ENCODE results near the gene TEX10.
"Not testable (repeated sequence)": the region's sequence is repeated elsewhere in the genome, so short reads cannot be mapped to it uniquely, and the experiment has no call there.

The TEX10 gene

DNA sequence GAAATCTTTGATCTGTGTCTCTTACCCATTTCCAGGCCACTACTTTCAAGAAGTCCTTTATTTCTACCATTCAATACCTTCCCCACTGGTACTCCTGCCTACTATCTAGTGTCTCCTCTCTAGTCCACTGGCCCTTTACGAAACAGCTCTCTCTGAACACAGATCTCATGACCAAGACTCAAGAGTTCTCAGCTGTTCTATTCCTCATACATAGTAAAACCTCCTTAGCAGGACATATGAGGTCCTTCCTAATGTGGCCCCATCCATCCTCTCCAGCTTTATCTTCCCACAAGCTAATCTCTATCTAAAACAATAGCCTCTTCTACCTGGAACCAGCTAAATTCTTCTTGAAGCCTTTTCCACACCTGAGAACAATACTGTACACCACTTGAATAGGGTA is 2.6 kb downstream of the TEX10 start:
- DNase-seq (ENCODE audit: low spot score), result no peak

DNA sequence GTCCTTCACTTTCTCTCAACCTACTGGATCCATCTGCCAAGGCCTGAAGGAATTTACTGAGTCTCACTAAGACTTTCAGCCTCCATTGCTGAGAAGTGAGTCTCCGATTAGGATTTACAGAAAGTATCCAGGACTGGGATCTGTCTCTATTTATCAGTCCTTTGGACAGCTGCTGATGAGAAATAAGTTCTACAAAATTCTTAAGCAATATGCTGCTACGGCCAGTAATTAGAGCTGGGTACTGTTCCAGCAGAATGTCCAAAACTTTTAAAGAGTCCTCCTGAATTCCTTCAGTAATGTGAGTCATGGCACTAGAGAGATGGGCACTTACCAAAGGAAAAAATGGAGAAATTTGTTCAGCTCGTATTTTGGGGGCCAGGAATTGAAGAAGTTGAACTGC is 5.9 kb downstream of the TEX10 start:
- DNase-seq (ENCODE audit: low spot score), result peak; percentile 76

DNA sequence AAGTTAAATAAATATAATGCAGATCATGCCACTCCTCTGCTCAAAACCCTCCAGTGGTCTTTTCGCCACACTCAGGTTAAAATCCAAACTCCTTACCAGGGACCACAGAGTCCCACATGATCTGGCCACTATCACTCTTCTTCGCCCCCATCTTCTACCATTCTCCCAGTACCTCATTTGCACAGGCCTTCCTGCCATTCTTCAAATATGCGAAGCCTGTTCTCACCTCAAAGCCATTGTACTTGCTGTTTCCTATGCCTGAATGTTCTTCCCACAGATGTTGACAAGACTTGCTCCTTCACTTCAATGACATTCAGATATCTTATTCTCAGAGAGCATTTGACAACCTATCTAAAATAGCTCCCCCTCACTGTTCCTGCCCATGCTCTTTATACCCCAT is 10.9 kb downstream of the TEX10 start:
- DNase-seq (ENCODE audit: low spot score), result no peak

DNA sequence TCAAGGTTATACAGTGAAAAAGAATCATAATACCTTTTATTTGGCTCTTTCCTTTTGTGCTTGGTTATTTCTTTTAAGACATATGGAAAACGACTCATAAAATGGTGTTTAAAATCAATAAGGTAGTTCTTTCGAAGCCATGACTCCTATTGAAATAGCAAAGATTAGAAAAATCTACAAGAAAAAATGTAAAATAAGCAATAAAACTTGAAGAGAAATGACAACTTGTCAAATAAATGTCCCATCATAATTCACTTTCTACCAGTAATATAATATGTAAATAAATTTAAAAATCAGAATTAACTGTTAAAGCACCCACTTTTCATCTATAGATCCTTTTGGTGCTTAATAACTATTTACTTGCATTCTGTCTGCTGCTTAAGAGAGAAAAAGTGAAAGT is 12.5 kb downstream of the TEX10 start:
- no peak for DNase-seq (ENCODE audit: low spot score)

DNA sequence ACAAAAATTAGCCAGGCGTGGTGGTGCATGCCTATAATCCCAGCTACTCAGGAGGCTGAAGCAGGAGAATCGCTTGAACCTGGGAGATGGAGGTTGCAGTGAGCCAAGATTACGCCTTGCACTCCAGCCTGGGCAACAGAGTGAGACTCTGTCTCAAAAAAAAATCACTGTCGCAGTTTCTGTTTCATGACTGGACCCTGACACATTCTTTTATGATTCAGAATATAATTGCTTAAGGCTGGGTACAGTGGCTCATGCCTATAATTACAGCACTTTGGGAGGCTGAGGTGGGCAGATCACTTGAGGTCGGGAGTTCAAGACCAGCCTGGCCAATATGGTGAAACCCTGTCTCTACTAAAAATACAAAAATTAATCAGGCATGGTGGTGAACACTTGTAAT is 14.0 kb downstream of the TEX10 start:
- not testable (repeated sequence) for DNase-seq (ENCODE audit: low spot score)

DNA sequence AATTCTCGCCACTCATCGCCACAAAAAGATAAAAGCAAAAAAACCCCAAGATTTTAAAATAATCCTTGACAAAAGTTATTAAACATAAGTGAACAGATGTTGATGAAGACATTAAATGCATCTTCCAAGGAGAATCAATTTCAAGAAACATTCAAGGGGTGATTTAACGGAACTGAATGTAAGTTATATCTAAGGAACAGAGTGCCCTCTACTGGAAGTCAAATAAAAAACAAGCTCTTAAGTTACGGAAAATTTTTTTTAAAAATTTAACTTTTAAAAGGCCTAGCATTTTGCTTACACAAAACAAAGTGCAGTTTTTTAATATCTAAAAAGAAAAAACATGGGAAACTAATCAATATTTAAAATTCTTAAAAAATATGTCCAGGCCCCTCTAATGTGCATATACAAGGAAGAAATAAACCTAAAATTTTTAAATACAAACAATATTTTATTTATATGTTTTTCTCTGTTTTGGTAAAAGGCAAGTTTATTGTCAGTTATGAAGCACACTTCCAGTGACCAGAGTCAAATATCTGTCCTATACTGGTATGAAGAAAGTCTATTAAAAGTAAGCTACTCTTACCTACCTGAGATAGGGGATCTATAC is 28.0 kb downstream of the TEX10 start:
- DNase-seq (ENCODE audit: low spot score), result peak; percentile 27

DNA sequence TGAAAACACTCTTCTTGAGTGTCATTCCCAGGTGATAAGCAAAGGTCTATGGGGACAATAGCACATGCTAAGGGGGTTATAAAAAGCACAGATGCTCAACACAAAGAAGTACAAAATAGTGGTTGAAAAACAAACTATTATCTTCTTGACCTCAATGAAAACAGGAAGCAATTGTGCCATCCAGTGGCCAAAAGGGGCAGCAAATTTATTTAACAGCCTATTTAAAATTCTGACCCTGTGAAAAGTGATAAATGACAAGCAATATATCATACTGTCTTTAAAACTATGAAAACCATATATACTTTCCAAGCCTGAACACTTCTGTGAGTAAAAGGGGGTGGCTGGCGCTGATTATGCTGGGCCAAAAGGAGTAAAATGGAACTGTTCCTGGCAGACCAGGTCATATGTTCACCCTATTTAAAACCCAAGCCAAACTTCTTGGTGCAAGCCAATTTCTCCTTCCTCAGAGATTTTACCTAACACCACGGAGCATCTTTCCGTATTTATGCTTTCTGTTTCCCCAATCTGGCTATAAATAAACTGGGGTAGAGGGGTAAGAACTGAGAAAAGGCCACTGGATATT is 29.7 kb downstream of the TEX10 start:
- DNase-seq (ENCODE audit: low spot score), result peak; percentile 43

DNA sequence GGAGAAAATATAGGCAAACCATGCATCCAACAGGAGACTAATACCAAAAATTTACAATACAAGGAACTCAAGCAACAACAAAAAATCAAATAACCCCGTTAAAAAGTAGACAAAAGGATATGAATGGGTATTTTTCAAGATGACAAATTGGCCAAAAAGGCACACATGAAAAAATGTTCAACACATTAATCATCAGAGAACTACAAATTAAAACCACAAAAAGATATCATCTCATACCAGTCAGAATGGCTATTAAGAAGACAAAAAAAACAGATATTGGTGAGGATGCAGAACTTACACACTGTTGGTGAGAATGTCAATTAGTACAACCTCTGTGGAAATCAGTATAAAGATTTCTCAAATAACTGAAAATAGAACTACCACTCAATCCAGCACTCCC is 35.0 kb downstream of the TEX10 start:
- DNase-seq (ENCODE audit: low spot score), result no peak

DNA sequence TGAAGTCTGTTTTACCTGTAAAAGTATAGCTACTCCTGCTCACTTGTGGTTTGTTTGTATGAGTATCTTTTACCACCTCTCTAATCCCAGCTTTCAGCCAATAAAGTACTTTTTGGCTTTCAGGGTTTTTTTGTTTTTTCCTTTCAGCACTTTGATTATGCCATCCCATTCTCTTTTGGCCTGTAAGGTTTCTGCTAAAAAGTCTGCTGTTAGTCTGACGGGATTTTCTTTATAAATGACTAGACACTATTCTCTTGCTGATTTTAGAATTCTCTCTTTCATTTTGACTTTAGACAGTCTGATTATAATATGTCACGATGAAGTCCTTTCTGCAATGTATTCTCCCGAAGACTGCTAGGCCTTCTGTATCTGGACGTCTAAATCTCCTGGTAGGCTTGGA is 37.2 kb downstream of the TEX10 start:
- no peak for DNase-seq (ENCODE audit: low spot score)

DNA sequence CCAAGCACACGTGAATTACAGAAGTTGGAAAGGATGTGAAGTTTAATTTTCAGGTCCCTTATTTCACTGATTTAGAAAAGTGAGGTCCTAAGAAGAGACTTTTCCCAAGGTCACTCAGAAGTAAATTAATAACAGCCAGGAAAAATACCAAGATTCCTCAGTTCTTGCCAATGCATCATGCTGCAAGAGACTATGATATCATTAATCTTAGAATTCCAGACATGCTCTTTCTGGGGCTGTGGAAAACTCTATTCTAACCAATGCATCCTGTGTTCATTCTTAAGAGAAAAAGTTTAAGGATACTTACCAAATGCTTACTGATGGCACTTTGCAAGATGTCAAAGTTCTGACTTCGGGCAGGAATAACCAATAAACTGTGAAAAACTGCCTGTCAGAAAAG is 42.8 kb downstream of the TEX10 start:
- DNase-seq (ENCODE audit: low spot score), result peak; percentile 50

DNA sequence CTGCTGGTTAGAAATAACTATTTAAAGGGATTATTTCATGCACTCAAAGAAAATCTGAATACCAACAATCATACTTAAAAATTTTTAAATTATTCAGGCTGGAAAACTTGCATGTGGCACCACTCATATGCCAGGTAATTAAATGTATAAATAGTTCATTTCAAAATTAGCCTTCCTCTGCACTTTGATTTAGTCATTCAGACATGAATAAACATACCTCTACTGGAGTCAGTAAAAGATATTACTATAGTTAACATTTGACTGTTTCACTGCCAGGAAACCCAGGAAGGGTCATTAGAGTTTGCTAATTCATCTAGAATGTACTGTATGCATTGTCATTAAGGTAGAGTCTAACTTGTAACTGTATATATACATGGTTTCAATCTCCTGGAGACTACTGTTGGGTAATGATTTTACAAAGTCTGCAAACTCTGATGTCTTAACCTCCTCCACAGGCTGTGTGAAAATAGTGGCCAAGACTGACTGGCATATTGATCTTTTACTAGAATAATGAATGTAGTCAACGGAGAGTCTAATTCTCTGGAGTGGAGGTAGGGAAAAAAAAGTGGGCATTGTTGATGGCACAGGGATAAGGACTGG is 43.7 kb downstream of the TEX10 start:
- no peak for DNase-seq (ENCODE audit: low spot score)

DNA sequence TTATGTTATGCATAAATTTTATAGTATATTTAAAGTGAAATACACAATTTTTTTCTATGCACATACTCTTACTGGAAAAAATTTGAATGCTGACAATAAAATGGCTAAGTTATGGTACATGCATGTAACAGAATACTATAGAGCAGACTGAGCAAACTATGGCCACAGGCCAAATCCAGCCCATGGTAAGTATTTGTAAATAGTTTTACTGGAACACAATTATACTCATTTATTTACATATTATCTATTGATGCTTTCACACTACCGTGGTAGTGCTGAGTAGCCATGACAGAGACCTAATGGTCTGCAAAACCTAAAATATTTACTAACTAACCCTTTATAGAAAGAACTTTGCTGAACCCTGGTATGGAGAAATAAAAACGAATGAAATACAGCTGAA is 45.7 kb downstream of the TEX10 start:
- no peak for DNase-seq (ENCODE audit: low spot score)

DNA sequence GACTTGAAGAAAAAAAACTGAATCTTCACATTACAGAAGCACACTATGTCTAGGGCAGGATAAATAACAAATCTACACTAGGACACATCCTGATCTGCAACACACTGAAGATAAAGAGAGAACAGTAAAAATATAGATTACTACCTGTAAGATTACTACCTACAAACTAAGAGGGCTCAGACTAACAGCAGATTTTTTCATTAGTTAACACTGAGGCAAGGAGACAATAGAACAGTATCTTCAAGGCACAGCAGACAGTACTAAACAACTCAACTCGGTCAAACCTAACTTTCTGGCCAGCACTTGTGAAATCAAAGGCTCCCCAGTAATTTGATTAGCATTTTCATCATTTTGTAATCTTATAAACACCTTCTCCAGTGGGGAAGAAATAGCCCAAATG is 46.5 kb downstream of the TEX10 start:
- no peak for DNase-seq (ENCODE audit: low spot score)

DNA sequence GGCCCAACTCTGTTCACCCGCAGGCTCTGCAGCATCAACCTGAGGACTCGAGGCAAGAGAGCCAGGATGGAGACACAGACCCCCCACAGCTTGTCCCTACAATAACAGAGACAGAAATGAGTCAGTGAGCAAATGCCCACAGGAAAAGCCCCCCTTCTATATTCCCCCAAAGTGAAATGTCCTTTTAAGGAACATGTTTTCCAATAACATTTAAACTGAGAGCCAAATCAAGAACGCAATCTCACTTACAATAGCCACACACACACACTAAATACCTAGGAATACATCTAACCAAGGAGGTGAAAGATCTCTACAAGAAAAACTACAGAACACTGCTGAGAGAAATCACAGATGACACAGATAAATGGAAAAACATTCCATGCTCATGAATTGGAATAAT is 49.0 kb downstream of the TEX10 start:
- DNase-seq (ENCODE audit: low spot score), result no peak

DNA sequence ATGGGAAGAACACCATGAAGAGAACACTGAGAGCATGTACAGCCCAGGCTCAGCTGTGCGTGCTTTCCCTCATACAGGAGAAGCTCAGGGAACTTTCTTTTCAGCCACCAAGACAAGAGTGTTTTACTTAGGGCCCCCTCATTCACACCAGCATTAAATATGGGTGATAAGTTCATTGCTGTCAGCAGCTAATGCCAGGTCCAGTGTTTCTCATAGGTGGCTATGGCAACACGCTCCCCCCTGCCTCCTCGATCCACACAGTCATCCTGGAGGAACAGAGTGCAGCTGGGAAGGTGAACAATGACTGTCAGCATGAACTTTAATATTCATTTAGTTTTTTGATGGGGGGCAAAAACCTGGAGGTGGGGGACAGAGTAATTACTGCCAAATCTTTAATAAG is 54.4 kb downstream of the TEX10 start:
- DNase-seq (ENCODE audit: low spot score), result no peak

DNA sequence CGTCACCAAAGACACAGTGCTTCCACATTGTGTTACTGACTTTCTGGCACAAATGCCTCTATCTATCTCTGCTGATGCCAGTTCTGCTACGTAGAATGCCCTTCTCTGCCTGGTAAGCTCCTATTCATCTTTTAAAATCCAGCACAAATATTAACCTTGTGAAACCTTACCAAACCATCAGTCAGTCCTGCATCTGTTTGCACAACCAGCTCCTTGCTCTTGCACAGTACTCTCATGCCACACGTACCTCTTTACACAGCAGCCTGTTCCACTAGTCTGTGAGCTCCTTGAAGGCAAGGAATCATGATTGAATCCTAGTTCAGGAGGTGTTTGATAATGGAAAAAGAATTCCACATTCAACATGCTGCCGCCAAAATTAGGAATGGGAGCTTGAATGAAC is 56.3 kb downstream of the TEX10 start:
- no peak for DNase-seq (ENCODE audit: low spot score)

DNA sequence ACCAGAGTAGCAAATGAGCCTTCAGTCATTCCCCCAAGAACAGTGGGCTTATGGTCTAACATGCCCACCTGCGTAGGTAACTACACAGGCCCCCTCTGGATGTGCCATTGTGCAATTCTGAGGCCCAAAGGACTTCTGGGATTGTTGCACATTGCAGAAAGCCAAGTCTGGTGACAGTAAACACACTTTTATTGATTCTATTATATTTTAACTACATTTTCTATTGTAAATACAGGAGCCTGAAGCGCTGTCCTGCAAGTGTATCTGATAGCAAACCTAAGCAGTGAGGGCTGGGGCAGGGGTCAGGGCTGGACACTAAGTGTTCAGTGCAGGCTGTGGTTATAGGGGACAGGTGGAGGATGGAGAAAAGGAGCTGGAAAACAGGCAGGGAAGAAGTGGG is 57.5 kb downstream of the TEX10 start:
- DNase-seq (ENCODE audit: low spot score), result no peak

DNA sequence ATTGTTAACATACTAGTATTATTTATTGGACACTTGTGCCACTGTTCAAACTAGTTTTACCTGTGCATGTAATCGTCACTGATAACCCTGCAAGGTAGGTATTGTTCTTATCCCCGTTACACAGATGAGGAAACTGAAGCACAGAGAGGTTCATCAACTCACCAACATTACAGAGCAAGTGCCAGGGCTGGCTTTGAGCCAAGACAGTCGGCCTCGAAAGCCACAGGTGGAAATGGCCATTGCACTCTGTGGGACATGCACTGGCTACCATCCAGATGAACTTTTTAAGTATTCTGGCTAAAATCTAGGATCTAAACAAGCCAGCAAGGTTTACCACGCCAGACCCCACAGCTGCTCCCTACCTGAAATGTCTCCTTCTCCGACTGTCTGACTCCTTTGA is 57.9 kb downstream of the TEX10 start:
- no peak for DNase-seq (ENCODE audit: low spot score)

DNA sequence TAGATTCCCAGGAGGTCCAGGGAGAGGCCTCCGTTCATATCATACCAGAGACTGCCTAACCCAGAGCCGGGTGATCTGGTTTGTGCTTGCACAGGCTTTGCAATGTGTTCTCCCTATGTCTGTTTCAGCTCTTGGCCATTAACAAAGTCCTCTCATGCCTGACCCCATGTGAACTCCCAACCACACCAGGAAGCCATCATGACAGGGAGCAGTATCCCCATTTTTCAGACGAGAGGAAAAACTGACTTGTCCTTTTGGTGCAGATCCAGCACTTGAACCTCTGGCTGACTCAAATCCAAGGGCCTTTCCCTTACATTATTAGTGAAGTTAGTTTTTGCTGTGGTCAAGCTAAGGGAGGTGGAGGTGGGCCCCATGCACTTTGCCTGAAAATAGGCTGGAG is 58.4 kb downstream of the TEX10 start:
- no peak for DNase-seq (ENCODE audit: low spot score)

DNA sequence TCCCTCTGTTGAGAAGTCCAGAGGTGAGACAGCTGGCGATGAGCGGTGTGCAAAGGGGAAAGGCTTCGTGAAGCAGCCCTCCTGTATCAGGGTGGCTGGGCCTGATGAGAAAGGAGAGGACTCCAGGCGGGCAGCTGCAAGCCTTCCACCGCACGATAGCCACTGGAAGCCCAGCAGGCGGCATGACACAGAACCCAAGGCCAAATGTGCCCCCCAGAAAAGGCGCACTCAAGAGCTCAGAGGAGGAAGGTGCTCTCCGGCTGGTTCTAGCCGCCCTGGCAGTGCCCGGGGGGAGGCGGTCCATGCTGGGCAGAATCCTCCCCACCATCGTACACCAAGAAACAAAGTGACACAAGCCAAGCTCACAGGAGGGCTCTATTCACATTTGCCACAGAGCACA is 60.3 kb downstream of the TEX10 start:
- no peak for DNase-seq (ENCODE audit: low spot score)

DNA sequence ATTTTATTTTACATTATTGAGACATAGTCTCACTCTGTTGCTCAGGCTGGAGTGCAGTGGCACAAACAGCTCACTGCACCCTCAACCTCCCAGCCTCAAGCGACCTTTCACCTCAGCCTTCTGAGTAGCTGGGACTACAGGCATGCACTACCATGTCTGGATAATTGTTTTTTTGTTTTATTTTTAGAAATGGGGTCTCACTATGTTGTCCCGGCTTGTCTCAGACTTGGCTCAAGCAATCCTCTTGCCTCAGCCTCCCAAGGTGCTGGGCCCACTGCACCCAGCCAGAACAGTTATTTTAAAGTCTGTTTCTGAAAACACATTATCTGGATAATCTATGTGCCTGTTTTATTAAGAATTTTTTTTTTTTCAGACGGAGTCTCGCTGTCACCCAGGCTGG is 62.0 kb downstream of the TEX10 start:
- no peak for DNase-seq (ENCODE audit: low spot score)

DNA sequence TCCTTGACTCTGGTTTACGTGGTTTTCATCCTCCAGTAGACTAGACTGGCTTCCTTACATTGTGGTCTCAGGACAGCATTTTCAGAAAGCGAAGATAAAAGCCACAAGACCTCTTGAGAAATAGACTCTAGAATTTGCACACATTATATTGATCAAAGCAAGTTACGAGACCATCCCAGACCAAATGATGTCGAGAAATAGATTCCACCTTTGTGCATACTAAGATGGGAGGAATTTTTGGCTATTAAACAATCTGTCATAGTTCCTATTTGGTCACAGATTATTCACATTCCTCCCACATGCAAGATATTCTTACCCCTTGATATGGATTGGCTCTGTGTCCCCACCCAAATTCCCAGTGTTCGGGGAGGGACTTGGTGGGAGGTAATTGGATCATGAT is 65.6 kb downstream of the TEX10 start:
- DNase-seq (ENCODE audit: low spot score), result no peak

DNA sequence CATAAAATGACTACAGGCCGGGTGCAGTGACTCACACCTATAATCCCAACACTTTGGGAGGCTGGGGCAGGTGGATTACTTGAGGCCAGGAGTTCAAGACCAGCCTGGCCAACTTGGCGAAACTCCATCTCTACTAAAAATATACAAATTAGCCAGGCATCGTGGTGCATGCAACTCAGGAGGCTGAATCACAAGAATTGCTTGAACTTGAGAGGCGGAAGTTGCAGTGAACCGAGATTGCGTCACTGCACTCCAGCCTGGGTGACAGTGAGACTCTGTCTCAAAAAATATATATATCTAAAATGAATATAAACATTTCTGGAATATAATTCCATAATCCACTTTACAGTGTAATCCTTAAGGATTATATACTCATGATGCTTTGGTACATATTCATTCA is 66.5 kb downstream of the TEX10 start:
- no peak for DNase-seq (ENCODE audit: low spot score)

DNA sequence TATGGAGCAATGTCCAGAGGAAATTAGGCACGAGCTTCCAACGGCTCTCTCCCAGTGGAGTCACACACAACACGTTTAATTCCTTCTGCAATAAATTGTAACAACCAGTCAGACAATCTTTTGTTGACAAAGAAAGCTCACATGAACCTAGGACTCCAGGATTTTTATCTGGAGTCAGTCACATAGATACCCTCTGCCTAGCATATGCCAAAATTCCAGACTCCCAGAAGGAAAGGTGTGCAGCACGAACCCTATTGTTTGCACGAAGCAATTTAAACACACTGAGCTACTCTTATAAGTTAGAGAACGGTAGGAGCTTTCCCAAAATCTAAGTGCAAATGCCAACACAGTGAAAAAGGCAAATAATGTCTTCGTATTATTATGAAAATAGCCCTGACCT is 67.1 kb downstream of the TEX10 start:
- DNase-seq (ENCODE audit: low spot score), result no peak

Data from AG20443 (cell line).